Astrocyte (in vitro differentiated cells and primary cell): ENCODE results near the gene MCL1. TPM values are rescaled to one million over a fixed set of nuclear protein-coding genes. Genes with fewer than 3 reads are reported as not detected.

Experiments
- DNase-seq: peaks from one replicate; pipeline ENCODE4 v3.0.0-alpha.2; 2010; ENCODE audit warnings: low read depth
- FAIRE-seq: peaks from 2 replicates; lab custom pipeline; 2011; peaks lifted over from hg19 to GRCh38; lab: Jason Lieb, UNC
- H2AFZ ChIP-seq: 2 replicates; pipeline ENCODE4 v1.6.0; 2012; ENCODE audit warnings: low read depth, low read length, inconsistent platforms
- H3K27ac ChIP-seq: 2 replicates; pipeline ENCODE4 v1.5.1; 2011; ENCODE audit warnings: low read depth, low read length, inconsistent platforms
- H3K27me3 ChIP-seq: 2 replicates; pipeline ENCODE4 v1.6.0; 2011; ENCODE audit warnings: low read length, inconsistent platforms; ENCODE audit not compliant: insufficient read depth
- H3K36me3 ChIP-seq: 2 replicates; pipeline ENCODE4 v1.5.1; 2011; ENCODE audit warnings: low read length, inconsistent platforms; ENCODE audit not compliant: insufficient read depth
- H3K4me1 ChIP-seq: 2 replicates; pipeline ENCODE4 v1.5.1; 2011; ENCODE audit warnings: low read length, inconsistent platforms; ENCODE audit not compliant: insufficient read depth
- H3K4me2 ChIP-seq: 2 replicates; pipeline ENCODE4 v1.6.0; 2012; ENCODE audit warnings: low read length, inconsistent platforms
- H3K4me3 ChIP-seq: 2 replicates; pipeline ENCODE4 v1.5.1; 2011; ENCODE audit warnings: low read depth, mild to moderate bottlenecking, low read length, inconsistent platforms; ENCODE audit not compliant: insufficient read depth
- H3K79me2 ChIP-seq: 2 replicates; pipeline ENCODE4 v1.6.0; 2012; ENCODE audit warnings: mild to moderate bottlenecking, low read length, inconsistent platforms; ENCODE audit not compliant: insufficient read depth
- H3K9ac ChIP-seq: 2 replicates; pipeline ENCODE4 v1.6.0; 2012; ENCODE audit warnings: mild to moderate bottlenecking, low read length, inconsistent platforms
- H3K9me3 ChIP-seq: 2 replicates; pipeline ENCODE4 v1.5.1; 2012; ENCODE audit warnings: low read depth, mild to moderate bottlenecking, low read length, inconsistent platforms; ENCODE audit not compliant: insufficient read depth
- H4K20me1 ChIP-seq: 2 replicates; pipeline ENCODE4 v1.6.0; 2012; ENCODE audit warnings: low read length, inconsistent platforms; ENCODE audit not compliant: insufficient read depth
- H3K27ac Mint-ChIP-seq: one replicate; pipeline ENCODE4 v1.8.0; 2021; ENCODE audit warnings: mild to moderate bottlenecking, mixed read lengths; ENCODE audit not compliant: unreplicated experiment
- H3K27me3 Mint-ChIP-seq: one replicate; pipeline ENCODE4 v1.8.0; 2021; ENCODE audit warnings: low read depth, mixed read lengths; ENCODE audit not compliant: unreplicated experiment
- H3K36me3 Mint-ChIP-seq: one replicate; pipeline ENCODE4 v1.8.0; 2021; ENCODE audit warnings: low read depth, mixed read lengths; ENCODE audit not compliant: unreplicated experiment
- H3K4me1 Mint-ChIP-seq: one replicate; pipeline ENCODE4 v1.8.0; 2021; ENCODE audit warnings: low read depth, mixed read lengths; ENCODE audit not compliant: unreplicated experiment
- H3K4me3 Mint-ChIP-seq: one replicate; pipeline ENCODE4 v1.8.0; 2021; ENCODE audit warnings: mild to moderate bottlenecking, moderate library complexity, mixed read lengths; ENCODE audit not compliant: unreplicated experiment
- H3K9me3 Mint-ChIP-seq: one replicate; pipeline ENCODE4 v1.8.0; 2021; ENCODE audit warnings: mild to moderate bottlenecking, mixed read lengths; ENCODE audit not compliant: unreplicated experiment
- CTCF ChIP-seq: IDR thresholded peaks from 2 replicates; pipeline ENCODE4 v1.5.1; 2011; ENCODE audit warnings: low read depth, mild to moderate bottlenecking, inconsistent platforms, low read length, moderate library complexity; ENCODE audit not compliant: insufficient read depth
- EZH2 ChIP-seq: IDR thresholded peaks from 2 replicates; pipeline ENCODE4 v1.6.1; 2012; ENCODE audit warnings: mild to moderate bottlenecking, low read length, inconsistent platforms; ENCODE audit not compliant: insufficient read depth
- total RNA-seq: library from RNA; stranded (reverse); gene quantifications from 2 replicates; pipeline ENCODE4 v1.2.1, GENCODE V29; 2021

Gene MCL1
- total RNA-seq, 1 donor from 2014 or later, result 210 TPM

- H4K20me1 ChIP-seq, result peaks cover 68% of the 10 kb centered on the region
- peaks cover 83% of the 10 kb centered on the region for H3K79me2 ChIP-seq
- H3K4me2 ChIP-seq, result peak overlapping the region; percentile 96
- no peaks in the 10 kb centered on the region for H3K9me3 Mint-ChIP-seq
- TF ChIP-seq EZH2 (no peak), CTCF (no peak)
- no peaks in the 10 kb centered on the region for H3K9me3 ChIP-seq
- H3K27ac ChIP-seq, result peak overlapping the region; percentile 98
- no peak for DNase-seq
- no peak overlapping the region for H2AFZ ChIP-seq
- H3K4me3 Mint-ChIP-seq, result peak overlapping the region; percentile 100
- peak overlapping the region; percentile 99 for H3K27ac Mint-ChIP-seq
- H3K27me3 ChIP-seq, result no peaks in the 10 kb centered on the region
- H3K4me1 ChIP-seq, result peaks cover 33% of the 10 kb centered on the region
- peaks cover 15% of the 10 kb centered on the region for H3K4me1 Mint-ChIP-seq
- H3K27me3 Mint-ChIP-seq, result no peaks in the 10 kb centered on the region
- peaks cover 51% of the 10 kb centered on the region for H3K36me3 Mint-ChIP-seq
- peaks cover 56% of the 10 kb centered on the region for H3K36me3 ChIP-seq
- peak overlapping the region; percentile 98 for H3K9ac ChIP-seq
- FAIRE-seq, result no peak
- H3K4me3 ChIP-seq, result peak overlapping the region; percentile 98
Measured at GRCh38 chr1:150576794-150577556, 2.4 kb downstream of the MCL1 start.

- no peaks in the 10 kb centered on the region for H3K27me3 Mint-ChIP-seq
- H3K27ac Mint-ChIP-seq, result peak overlapping the region; percentile 99
- peaks cover 74% of the 10 kb centered on the region for H4K20me1 ChIP-seq
- no peaks in the 10 kb centered on the region for H3K9me3 ChIP-seq
- peaks cover 51% of the 10 kb centered on the region for H3K36me3 Mint-ChIP-seq
- H3K36me3 ChIP-seq, result peaks cover 56% of the 10 kb centered on the region
- H3K27me3 ChIP-seq, result no peaks in the 10 kb centered on the region
- peaks cover 34% of the 10 kb centered on the region for H3K4me1 ChIP-seq
- no peak for DNase-seq
- no peak for TF ChIP-seq EZH2
- TF ChIP-seq CTCF, result no peak
- H3K4me1 Mint-ChIP-seq, result peaks cover 15% of the 10 kb centered on the region
- no peak for FAIRE-seq
- H3K4me2 ChIP-seq, result peak overlapping the region; percentile 96
- H3K9me3 Mint-ChIP-seq, result no peaks in the 10 kb centered on the region
- H3K9ac ChIP-seq, result peak overlapping the region; percentile 98
- no peak overlapping the region for H2AFZ ChIP-seq
- H3K79me2 ChIP-seq, result peaks cover 87% of the 10 kb centered on the region
- peak overlapping the region; percentile 100 for H3K4me3 Mint-ChIP-seq
- peak overlapping the region; percentile 98 for H3K27ac ChIP-seq
- peak overlapping the region; percentile 98 for H3K4me3 ChIP-seq
Measured at GRCh38 chr1:150576367-150576711, 3.1 kb downstream of the MCL1 start.
